ENCODE data around the gene ZNF512B.
A peak's percentile ranks its signal among the peaks of the same experiment; 100 is the strongest.

The ZNF512B gene

DNA sequence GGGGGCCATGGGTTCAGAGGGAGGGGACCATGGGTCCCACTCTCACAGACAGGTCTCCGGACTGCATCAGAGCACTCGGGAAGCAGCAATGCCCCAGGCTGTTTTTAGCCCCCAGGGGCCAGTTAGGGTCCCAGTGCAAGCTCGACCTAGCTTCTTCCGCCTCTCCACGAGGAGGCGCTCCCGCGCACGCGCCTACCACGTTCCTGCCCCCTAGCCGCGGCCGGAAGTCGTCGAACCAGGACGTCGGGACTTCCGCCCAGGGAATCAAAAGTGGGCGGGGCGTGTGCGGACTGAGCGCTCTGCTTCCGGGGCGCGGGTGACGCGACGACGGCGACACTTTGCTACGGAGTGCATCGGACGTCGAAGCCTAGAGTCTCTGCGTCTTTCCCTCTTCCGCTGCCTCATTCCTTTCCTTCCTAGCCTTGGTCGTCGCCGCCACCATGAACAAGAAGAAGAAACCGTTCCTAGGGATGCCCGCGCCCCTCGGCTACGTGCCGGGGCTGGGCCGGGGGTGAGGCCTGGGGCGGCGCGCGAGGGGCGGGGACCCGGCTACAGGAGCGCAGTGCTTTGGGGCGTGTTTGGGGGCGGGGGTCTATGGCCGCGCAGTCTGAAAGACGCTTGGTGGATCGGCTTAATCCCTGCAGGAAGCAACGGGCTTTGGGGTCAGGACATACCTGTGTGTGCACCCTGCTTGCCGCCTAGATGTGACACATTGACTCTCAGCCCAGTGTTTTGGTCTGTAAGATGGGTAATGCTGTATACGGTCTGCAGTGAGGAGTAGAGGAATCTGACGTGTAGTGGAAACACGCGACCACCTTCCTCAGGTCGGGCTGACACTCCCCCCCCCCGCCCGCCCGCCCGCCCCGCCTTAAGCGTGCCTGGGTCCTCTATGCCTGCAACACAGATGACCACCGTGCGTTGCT lies 11.3 kb upstream of the ZNF512B start, which contains the start of gene PRPF6:
TSS of gene PRPF6 (plus strand) at position 327 of the 923 bp plus-strand sequence. CDS start at position 441, 114 bp downstream.
- Histone ChIP-seq H3K27ac (ENCODE audit: low read depth, low read length, poor library complexity, severe bottlenecking) (peak within 1 kb of the TSS; percentile 84), H3K9me3 (ENCODE audit: low read length) (no peaks in the 10 kb centered on the region), H3K4me1 (ENCODE audit: insufficient read depth, low read length, severe bottlenecking) (peaks cover 34% of the 10 kb centered on the region), H4K20me1 (ENCODE audit: insufficient read depth, low read length) (no peaks in the 10 kb centered on the region), H2AFZ (ENCODE audit: low read length) (no peak within 1 kb of the TSS), H3K4me2 (ENCODE audit: low read length) (peak within 1 kb of the TSS; percentile 90), H3K4me3 (ENCODE audit: low read depth, low read length, poor library complexity, severe bottlenecking) (peak within 1 kb of the TSS; percentile 93), H3K79me2 (ENCODE audit: insufficient read depth, low read length) (peaks cover 6% of the 10 kb centered on the region; the same call in 1 of the 2 replicates), H3K27me3 (ENCODE audit: insufficient read depth, low read length) (no peaks in the 10 kb centered on the region), H3K9me2 (ENCODE audit: low read depth, low read length) (no peaks in the 10 kb centered on the region), H3K36me3 (ENCODE audit: insufficient read depth, low read length) (peaks cover 32% of the 10 kb centered on the region), H3F3A (ENCODE audit: insufficient read depth, low read length) (peaks cover 4% of the 10 kb centered on the region; the same call in 1 of the 2 replicates), H3K9ac (ENCODE audit: low read length) (peak within 1 kb of the TSS; percentile 88)
- TF ChIP-seq EZH2 (IDR thresholded peaks at IDR 0.05; ENCODE audit: borderline replicate concordance, low read length), result no peak
- peak; percentile 90 for TF ChIP-seq CTCF (IDR thresholded peaks at IDR 0.05; ENCODE audit: low read length)

GRCh38 chr20:63980317-63980805 lies 10.6 kb upstream of the ZNF512B start:
- Histone ChIP-seq H3K4me1 (ENCODE audit: insufficient read depth, low read length, severe bottlenecking) (peaks cover 34% of the 10 kb centered on the region), H3K27me3 (ENCODE audit: insufficient read depth, low read length) (no peaks in the 10 kb centered on the region), H3F3A (ENCODE audit: insufficient read depth, low read length) (peaks cover 4% of the 10 kb centered on the region; the same call in 1 of the 2 replicates), H3K36me3 (ENCODE audit: insufficient read depth, low read length) (peaks cover 25% of the 10 kb centered on the region; the same call in 1 of the 2 replicates), H3K9ac (ENCODE audit: low read length) (peak overlapping the region; percentile 72), H2AFZ (ENCODE audit: low read length) (no peak overlapping the region), H4K20me1 (ENCODE audit: insufficient read depth, low read length) (no peaks in the 10 kb centered on the region), H3K79me2 (ENCODE audit: insufficient read depth, low read length) (peaks cover 6% of the 10 kb centered on the region; the same call in 1 of the 2 replicates), H3K27ac (ENCODE audit: low read depth, low read length, poor library complexity, severe bottlenecking) (peak overlapping the region; percentile 84), H3K4me3 (ENCODE audit: low read depth, low read length, poor library complexity, severe bottlenecking) (peak overlapping the region; percentile 93), H3K9me3 (ENCODE audit: low read length) (no peaks in the 10 kb centered on the region), H3K9me2 (ENCODE audit: low read depth, low read length) (no peaks in the 10 kb centered on the region), H3K4me2 (ENCODE audit: low read length) (peak overlapping the region; percentile 77)
- TF ChIP-seq CTCF (IDR thresholded peaks at IDR 0.05; ENCODE audit: low read length) (no peak), EZH2 (IDR thresholded peaks at IDR 0.05; ENCODE audit: borderline replicate concordance, low read length) (no peak)

GRCh38 chr20:63979557-63980316 lies 10.0 kb upstream of the ZNF512B start, which contains the start of gene SAMD10:
SAMD10 (minus strand) TSS chr20:63979642; CDS start chr20:63979467, 175 bp downstream.
- H3K9ac ChIP-seq (ENCODE audit: low read length), result peak within 1 kb of the TSS; percentile 81
- peaks cover 6% of the 10 kb centered on the region; the same call in 1 of the 2 replicates for H3K79me2 ChIP-seq (ENCODE audit: insufficient read depth, low read length)
- H3K27ac ChIP-seq (ENCODE audit: low read depth, low read length, poor library complexity, severe bottlenecking), result peak within 1 kb of the TSS; percentile 84

More at GRCh38 chr20:63979557-63980316, 10.0 kb upstream of the ZNF512B start, which contains the start of gene SAMD10:
- peak within 1 kb of the TSS; percentile 93 for H3K4me3 ChIP-seq (ENCODE audit: low read depth, low read length, poor library complexity, severe bottlenecking)
- peak within 1 kb of the TSS; percentile 100 for H3K4me2 ChIP-seq (ENCODE audit: low read length)
- TF ChIP-seq CTCF (IDR thresholded peaks at IDR 0.05; ENCODE audit: low read length), result no peak
- TF ChIP-seq EZH2 (IDR thresholded peaks at IDR 0.05; ENCODE audit: borderline replicate concordance, low read length), result no peak
- peaks cover 18% of the 10 kb centered on the region; the same call in 1 of the 2 replicates for H3K36me3 ChIP-seq (ENCODE audit: insufficient read depth, low read length)
- H3K9me3 ChIP-seq (ENCODE audit: low read length), result no peaks in the 10 kb centered on the region
- peaks cover 34% of the 10 kb centered on the region for H3K4me1 ChIP-seq (ENCODE audit: insufficient read depth, low read length, severe bottlenecking)
- H3K27me3 ChIP-seq (ENCODE audit: insufficient read depth, low read length), result no peaks in the 10 kb centered on the region
- H3K9me2 ChIP-seq (ENCODE audit: low read depth, low read length), result no peaks in the 10 kb centered on the region
- H4K20me1 ChIP-seq (ENCODE audit: insufficient read depth, low read length), result no peaks in the 10 kb centered on the region
- peaks cover 4% of the 10 kb centered on the region; the same call in 1 of the 2 replicates for H3F3A ChIP-seq (ENCODE audit: insufficient read depth, low read length)
- no peak within 1 kb of the TSS for H2AFZ ChIP-seq (ENCODE audit: low read length)

All from OCI-LY1 (cell line).